Measurements from ENCODE around the gene SLC26A1.
"Not testable (repeated sequence)": the region's sequence is repeated elsewhere in the genome, so short reads cannot be mapped to it uniquely, and the experiment has no call there.

Gene SLC26A1

DNA sequence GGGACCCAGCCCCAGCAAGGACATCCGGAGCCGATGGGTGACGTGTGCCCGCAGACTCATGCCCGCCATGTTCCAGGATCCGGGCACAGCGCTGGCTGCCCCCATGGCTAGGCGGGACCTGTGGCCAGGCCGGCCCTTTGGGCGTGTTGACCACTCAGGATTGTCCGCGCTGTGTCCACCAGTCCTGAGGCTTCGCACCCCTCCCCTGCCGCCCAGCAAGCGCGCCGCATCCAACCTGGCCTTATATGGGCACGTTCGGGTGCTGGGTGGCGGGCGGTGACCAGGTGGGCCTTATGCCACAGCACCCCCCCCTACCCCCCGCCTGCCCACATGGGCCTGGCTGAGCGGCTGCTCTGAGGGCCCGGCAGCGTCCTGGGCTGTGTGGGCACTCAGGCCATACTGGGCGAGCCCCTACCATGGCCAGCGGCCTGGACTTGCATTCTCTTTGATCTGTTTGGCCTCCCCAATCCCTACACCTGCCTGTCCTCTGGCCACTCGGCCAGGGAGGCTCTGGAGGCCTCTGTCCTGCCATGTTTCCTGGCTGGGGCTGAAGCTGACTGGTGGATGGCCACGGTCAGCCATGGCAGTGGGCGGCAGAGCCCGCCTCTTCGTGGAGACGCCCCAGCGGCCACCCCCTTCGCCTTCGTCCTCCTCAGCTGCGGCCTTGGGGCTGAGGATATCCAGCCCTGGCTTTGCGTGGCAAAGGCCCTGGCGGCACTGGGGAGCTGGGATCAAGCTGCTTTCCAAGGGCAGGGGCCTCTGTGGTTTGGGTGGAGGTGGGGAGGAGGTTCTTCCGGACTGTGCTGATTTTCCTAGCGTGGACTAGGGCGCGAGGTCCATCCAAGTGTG is 20.2 kb upstream of the SLC26A1 start:
- DNase-seq (ENCODE audit: low read depth in 2 of 2) = no peak

DNA sequence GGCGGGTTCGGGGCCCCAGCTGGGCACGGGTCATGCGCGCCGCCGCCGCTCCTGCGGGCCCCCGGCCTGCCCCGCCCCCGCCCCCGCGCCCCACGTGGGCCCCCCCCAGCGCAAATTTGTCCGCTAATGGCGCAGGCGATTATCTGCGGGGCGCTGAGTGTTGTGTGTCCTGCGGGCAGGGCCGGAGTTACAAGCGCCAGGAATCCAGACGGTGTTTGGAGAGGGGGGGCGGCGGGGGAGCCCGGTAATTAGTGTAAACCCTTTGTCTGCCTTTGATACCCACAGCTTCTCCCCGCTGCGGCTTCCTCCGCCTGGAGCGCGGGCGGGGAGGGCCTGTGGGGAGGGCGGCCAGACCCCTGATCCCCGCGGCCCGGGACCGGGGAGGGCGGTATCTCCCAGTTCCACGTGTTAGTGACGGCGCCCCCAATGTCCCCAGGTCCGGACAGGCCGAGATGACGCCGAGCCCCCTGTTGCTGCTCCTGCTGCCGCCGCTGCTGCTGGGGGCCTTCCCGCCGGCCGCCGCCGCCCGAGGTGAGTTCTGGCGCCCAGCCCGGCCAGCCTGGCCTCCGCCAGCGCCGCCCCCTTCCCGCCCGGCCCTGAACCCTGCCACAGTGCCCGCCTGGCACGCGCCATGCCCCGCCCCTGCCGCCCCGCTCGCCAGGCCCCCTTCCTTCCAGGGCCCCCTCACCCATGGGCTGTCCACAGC is 19.0 kb upstream of the SLC26A1 start:
- DNase-seq (ENCODE audit: low read depth in 2 of 2) = peak in 1 of 2 donors; percentile 9

DNA sequence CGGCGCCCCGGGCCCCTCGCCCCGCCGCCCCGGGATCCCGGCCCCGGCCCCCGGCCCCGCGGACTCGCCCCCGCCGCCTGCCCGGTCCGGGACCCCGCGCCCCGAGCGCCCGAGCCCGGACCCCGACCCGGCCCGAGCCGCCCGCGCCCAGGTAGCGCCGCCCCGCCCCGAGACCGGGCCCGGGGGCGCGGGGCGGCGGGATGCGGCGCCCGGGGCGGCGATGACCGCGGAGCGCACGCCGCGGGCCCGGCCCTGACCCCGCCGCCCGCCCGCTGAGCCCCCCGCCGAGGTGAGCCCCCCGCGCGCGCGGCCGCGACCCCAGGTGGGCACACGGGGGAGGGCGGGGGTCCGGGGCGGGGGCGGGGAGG is 18.4 kb upstream of the SLC26A1 start:
- DNase-seq (ENCODE audit: low read depth in 2 of 2) = no peak

DNA sequence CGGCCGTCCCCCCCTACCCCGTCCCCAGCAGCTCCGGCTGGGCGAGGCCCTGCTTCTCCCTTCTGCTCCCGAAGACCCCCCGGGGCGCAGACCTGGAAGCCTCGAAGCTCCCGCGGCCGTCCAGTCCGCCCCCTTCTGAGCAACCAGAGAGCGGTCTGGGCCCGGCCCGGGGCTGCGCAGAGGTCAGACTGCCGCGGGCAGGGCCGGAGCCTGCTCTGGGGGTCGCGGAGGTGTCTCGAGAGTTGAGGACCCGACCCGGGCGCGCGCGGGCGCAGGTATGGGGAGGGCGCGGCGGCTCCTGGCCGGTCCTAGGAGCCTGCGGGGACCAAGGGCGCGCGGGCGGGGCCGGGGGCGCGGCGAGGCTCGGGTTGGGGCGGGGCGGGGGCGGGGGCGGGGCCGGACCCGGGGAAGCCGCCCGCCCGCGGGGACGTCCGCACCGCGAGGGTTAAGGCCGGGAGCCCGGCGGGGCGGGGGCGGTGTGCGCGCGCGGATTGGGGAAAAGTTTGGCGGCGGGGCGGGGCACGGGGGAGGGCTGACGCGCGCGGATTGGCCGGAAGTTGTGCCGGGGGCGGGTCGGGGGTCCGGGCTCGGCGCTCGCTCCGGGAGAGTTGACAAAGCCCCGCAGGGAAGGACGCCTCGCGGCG is 17.9 kb upstream of the SLC26A1 start, which contains the start of gene FGFRL1:
Gene FGFRL1, plus strand, starts transcription at position 605 of the 644 bp plus-strand sequence. CDS start 860 bp downstream, outside the sequence.
- peak; percentile 90 to 92 for DNase-seq (ENCODE audit: low read depth in 2 of 2)

DNA sequence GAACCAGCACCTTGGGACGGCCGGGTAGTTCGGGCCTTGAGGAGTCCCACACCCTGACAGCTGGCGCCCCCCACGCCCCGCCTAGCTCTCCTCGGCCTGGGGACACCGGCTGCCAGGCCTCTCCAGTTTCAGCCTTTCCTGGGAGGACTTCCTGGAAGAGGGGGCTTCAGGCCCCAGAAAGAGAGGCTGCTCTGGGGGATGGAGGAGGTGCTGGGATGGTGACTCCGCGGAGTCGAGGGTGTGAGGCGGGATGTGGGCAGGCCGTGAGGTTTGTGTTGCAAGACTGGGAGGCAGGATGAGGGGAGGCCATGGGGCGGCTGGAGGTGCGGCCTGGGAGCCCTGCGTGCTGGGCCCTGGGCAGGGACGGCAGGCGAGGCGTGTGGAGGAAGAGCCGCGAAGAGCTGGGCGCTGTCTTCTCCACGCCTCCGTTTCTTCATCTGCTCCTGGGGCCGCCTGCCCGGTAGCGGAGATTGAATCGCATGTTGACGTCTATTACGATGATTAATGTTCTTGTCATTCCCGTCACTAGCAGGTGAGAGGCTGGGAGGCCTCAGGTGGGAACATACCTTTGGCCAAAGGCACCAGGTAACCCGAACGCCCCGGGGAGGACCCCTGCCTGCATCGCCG is 17.3 kb upstream of the SLC26A1 start:
- DNase-seq (ENCODE audit: low read depth in 2 of 2) = peak; percentile 58 to 69

DNA sequence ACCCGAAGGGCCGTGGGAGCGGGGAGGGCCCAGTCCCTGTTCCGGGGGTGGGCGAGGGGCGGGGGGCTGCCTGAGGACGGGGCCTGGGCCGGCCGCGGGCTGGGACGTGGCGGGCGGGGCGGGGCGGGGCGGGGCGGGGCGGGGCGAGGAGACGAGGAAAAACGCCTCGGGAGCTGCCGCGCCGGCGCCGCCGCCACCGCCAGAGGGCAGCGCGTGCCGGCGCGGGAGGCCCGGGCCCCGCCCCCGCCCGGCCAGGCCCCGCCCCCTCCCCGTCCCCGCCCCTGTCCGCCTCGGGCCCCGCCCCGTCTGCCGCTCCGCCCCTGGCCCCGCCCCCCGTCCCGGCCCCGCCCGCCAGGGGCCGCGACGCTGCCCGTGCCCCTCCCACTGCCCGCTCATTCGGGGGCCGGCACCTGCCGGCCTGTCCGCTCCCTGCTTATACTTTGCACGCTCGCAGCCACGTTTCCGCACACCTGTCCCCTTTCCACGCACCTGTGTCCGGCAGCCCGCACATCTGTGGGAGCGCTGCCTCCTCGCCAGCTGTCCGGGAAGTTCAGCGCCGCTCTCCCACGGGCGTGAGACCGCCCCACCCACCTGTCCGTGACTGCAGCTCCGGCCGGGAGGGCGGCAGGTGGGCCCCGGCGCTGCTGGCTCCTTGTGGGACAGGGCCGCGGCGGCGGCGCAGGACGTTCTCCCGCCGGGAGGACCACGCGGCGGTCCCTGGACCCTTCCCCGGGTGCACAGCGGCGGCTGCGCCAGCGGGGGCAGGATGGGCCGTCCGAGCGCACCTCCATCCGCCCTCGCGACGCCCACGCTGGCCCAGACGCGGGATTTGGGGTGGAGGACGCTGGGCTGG is 16.6 kb upstream of the SLC26A1 start:
- peak; percentile 60 to 62 for DNase-seq (ENCODE audit: low read depth in 2 of 2)

DNA sequence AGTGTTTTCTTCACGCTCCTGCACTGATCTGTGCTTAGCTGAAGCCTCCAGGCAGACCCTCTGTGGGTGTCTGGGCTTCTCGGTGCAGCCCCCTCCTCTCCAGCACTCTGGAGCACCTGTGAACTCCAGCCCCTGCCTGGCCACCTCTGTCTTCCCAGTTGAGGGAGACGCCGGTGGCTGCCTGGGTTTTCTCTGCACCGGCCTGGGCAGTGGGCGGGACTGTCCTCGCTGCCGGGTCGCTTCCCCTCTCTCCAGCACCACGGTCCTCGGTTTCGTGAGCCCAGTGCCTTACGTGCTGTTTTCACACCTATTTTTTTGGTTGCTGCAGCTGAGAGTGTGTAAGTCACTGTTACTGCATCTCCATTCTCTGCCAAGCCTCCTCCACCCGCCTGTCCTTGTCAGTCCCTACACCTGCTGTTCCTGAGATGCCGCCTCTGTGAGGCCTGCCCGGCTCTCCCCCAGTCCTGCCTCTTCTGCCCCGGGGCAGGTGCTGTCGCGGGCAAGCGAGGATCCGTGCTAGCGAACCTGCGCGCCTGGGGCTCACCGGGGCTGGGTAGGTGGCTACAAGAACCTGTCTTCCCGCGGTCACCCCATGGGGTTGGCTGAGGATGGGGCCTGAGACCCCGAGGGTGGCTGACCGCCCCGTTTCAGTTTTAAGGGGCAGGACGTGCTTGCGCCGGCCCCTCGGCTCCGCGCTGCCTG is 15.8 kb upstream of the SLC26A1 start:
- DNase-seq (ENCODE audit: low read depth in 2 of 2) = no peak

DNA sequence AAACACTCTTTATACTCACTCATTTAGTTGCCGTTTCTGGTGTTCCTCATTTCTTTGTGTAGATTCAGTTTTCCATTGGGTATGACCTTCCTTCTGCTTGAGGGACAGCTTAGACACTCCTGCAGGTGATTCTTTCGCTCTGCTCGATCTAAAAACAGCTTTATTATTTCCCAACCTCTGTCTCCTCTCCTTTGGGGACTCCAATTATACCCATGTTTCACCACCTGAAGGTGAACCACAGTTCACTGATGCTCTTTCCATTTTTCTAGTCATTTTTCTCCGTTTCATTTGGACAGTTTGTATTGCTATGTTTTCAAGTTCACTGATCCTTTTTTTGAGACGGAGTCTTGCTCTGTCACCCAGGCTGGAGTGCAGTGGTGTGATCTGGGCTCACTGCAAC is 13.7 kb upstream of the SLC26A1 start:
- no peak for DNase-seq (ENCODE audit: low read depth in 2 of 2)

DNA sequence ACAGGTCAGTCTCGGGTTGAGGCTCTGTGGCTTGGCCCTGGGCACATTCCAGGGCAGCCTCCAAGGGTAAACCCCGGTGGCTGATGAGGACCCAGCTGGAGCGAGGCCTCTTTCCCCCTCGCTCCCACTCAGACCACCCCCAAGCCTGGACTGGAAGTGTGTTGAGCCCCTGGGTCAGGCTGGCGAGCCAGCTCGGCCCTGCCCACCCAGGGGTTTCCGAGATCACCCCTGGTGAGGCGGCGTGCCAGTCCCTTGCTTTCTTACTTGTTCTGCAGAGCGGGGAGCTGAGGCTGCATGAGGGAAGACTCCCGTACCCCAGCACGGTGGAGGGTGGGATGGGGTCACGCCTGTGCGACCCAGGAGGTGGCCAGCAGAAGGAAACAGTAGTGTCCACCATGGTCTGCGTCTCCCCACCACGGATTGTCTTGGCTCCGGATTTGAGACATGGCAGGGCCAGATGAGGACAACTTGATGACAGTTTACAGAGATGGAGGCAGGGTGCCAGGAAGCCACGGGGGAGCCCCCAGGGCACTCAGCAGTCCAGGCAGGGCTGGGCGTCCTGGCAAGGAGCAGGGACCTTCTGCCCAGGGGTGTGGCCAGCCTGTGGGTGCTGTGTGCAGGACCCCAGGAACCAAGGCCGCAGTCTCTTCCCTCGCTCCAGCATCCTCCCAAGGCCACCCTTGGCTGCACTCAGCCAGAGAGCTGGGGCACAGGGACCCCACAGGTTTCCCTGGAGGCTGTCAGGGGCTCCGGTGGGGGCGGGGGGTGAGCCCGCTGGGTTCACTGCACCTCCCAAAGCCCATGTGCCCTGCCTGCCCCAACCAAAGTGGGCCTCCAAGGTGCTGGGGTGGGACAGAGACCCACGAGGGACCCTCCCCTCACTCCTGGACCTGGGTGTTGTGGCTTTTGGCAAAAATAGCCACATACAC is 11.6 kb upstream of the SLC26A1 start:
- DNase-seq (ENCODE audit: low read depth in 2 of 2) = no peak

DNA sequence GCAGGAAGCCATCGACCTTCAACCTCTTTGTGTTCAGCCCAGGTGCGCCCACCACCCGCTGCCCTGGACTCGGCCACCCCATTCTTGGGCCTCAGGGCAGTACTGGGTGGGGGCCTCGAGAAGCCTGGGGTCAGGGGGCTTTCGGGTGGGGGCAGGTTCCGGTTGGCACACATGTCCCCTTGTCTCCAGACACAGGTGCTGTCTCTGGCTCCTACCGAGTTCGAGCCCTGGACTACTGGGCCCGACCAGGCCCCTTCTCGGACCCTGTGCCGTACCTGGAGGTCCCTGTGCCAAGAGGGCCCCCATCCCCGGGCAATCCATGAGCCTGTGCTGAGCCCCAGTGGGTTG is 10.8 kb upstream of the SLC26A1 start:
- DNase-seq (ENCODE audit: low read depth in 2 of 2) = no peak

DNA sequence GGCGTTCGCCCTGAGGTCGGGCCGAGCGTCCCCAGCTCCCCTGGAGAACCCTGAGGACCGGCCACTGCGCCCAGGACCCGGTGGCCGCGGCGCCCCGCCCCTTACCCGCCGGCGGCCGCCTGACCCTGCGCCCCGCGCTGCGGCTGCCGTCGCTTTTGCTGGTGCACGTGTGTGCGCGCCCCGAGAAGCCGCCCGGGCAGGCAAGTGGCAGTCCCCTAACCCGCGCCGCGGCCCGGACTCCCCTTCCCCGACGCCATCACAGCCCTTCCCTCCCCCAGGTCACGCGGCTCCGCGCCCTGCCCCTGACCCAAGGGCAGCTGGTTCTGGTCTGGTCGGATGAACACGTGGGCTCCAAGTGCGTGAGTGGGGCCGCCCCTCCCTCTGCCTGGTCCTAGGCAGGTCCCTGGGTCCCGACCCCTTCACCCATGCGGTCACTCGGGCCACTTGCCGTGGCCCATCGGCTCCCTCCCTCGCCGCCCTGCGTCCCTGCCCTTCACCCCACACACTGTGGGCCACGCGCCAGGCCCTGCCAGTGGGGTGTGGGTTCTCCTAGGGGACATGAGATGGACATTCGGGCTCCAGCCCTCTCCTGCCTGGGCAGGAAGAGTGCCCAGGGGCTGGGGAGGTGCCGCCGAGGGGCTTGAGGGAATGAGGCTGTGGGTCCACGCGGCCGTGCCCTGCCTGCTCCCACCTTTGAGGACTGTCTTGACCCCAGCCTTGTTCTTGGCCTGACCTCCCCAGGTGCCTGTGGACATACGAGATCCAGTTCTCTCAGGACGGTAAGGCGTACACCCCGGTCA is 10.3 kb upstream of the SLC26A1 start:
- no peak for DNase-seq (ENCODE audit: low read depth in 2 of 2)

DNA sequence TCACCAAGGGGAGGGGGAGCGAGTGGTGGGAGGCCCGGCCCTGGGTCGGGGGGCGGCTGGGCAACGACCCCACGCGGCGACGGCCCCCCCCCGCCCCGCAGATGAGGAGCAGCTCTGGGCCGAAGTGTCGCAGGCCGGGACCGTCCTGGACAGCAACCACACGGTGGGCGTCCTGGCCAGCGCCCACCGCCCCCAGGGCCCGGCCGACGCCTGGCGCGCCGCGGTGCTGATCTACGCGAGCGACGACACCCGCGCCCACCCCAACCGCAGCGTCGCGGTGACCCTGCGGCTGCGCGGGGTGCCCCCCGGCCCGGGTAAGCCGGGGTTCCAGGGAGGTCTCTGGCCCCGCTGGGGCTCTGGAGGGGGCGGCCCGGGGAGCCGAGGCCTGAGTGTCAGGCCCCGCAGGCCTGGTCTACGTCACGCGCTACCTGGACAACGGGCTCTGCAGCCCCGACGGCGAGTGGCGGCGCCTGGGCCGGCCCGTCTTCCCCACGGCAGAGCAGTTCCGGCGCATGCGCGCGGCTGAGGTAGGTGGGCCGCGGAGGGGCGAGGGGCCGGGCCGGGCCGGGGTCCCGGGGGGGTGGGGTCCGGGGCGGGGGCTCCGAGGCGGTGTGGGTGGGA is 9.5 kb upstream of the SLC26A1 start:
- DNase-seq (ENCODE audit: low read depth in 2 of 2) = no peak

DNA sequence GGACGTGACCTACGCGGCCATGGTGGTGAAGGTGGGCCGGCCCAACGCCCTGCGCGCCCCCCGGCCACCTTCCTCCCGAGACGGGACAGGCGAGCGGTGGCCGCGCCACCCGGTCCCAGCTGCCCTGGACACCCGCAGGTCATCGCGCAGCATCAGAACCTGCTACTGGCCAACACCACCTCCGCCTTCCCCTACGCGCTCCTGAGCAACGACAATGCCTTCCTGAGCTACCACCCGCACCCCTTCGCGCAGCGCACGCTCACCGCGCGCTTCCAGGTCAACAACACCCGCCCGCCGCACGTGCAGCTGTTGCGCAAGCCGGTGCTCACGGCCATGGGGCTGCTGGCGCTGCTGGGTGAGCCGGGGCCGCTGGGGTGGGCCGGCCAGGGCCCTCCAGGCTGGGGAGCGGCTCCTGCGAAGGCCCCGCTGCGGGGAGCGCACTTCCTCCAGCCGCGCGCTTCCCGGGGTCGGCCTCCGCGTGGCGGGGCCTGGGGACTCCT is 9.0 kb upstream of the SLC26A1 start:
- no peak for DNase-seq (ENCODE audit: low read depth in 2 of 2)

DNA sequence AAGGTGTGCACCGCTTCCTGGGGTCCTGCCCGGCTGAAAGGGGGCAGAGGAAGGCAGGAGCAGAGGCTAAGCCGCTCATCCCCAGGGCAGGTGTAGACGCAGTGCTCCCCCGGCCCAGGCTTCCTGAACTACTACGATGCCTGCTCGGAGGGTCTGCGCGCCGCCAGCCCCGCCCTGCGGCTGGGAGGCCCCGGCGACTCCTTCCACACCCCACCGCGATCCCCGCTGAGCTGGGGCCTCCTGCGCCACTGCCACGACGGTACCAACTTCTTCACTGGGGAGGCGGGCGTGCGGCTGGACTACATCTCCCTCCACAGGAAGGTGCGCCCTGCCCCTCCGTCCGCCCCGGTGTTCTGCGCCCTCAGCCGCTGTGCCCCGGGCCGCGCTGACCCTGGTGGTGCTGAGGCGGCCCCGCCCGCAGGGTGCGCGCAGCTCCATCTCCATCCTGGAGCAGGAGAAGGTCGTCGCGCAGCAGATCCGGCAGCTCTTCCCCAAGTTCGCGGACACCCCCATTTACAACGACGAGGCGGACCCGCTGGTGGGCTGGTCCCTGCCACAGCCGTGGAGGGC is 8.4 kb upstream of the SLC26A1 start:
- no peak for DNase-seq (ENCODE audit: low read depth in 2 of 2)

DNA sequence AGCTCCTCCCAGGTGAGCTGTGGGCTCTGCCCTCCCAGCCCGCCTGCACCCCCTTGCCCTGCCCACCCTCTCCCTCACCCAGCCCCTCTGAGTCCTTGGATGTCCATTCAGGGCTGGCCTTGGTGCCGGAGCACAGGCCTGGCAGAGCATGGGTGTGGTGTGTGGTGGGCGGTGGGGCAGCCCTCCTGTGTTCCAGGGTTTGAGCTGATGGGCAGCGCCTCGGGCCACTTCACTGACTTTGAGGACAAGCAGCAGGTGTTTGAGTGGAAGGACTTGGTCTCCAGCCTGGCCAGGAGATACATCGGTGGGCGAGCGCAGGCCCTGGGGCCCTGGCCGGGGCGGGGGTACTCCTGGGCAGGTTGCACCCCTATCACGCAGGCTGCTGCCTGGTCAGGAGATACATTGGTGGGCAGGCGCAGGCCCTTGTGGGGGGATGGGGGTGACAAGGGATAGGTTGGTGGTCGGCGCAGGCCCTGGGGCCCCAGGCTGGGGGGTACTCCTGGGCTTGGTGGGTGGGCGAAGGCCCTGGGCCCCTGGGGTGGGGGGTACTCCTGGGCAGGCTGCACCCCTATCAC is 7.6 kb upstream of the SLC26A1 start:
- DNase-seq (ENCODE audit: low read depth in 2 of 2) = no peak

DNA sequence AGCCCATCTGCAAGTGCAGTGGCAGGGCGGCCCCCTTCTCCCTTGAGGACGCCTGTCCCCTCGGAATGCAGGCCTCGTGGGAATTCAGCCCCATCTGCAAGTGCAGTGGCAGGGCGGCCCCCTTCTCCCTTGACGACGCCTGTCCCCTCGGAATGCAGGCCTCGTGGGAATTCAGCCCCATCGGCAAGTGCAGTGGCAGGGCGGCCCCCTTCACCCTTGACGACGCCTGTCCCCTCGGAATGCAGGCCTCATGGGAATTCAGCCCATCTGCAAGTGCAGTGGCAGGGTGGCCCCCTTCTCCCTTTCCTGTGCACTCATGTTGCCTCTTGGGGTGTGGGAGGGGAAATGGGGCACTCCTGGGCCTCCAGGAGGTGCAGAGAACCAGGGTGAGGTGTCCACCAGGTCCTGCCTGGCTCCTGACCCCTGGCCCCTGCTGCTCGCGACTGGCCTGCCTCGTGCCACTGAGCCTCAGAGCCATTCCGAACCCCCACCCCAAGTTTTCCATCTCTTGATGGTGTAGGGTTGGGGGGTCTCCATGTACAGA is 6.8 kb upstream of the SLC26A1 start:
- DNase-seq (ENCODE audit: low read depth in 2 of 2) = no peak

DNA sequence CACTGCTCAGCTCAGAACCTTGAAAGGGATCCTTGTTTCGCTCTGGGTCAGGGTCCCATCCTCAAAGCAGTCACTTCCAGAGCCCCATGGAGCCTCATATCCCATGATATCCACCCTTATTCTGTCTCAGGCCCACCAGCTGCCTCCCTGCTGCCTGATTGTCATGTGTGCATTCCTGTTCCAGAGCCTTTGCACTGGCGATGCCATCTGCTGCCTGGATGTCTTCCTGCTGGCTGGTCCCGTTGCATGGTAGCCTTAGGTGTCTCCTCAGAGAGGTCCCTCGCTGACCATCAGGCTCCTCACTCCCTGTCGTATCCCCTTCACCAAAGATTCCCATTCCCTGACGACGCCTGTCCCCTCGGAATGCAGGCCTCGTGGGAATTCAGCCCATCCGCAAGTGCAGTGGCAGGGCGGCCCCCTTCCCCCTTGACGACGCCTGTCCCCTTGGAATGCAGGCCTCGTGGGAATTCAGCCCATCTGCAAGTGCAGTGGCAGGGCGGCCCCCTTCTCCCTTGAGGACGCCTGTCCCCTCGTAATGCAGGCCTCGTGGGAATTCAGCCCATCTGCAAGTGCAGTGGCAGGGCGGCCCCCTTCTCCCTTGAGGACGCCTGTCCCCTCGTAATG is 6.1 kb upstream of the SLC26A1 start:
- not testable (repeated sequence) for DNase-seq (ENCODE audit: low read depth in 2 of 2)

Measured in stimulated activated CD8-positive, alpha-beta memory T cell treated with anti-CD3 and anti-CD28 coated beads, Interleukin-2, amount 100 ng/mL, for 48 hours (primary cell).